HEK293T (cell line): Measurements from ENCODE around the gene ZNF556.

Experiments
- CTCF ChIA-PET: fragments of 350-600 bp; formaldehyde crosslinking; extraction: SDS; loops from one replicate; lab custom pipeline; 2021; ENCODE audit warnings: antibody characterized with exemption, inconsistent platforms; lab: Yijun Ruan, JAX
- POLR2A ChIA-PET: fragments of 350-600 bp; formaldehyde crosslinking; extraction: SDS; loops from one replicate; lab custom pipeline; 2020; ENCODE audit warnings: antibody characterized with exemption, inconsistent platforms; lab: Yijun Ruan, JAX
- DNase-seq: peaks from one replicate; pipeline ENCODE4 v3.0.0; 2012; ENCODE audit warnings: mixed read lengths; ENCODE audit errors: extremely low spot score
- ARNT ChIP-seq: fragments of 450-650 bp; IDR thresholded peaks from 2 replicates; pipeline ENCODE4 v1.6.1; 2017; ENCODE audit warnings: mild to moderate bottlenecking
- BHLHE40 ChIP-seq: fragments of 450-650 bp; IDR thresholded peaks from 2 replicates; pipeline ENCODE4 v1.6.1; 2016; ENCODE audit warnings: mild to moderate bottlenecking, moderate library complexity, borderline replicate concordance
- CTBP1 ChIP-seq: fragments of 450-650 bp; IDR thresholded peaks from 2 replicates; pipeline ENCODE4 v1.6.1; 2016; ENCODE audit warnings: borderline replicate concordance
- ELF4 ChIP-seq: fragments of 450-650 bp; IDR thresholded peaks from 2 replicates; pipeline ENCODE4 v1.6.1; 2017; ENCODE audit warnings: antibody characterized with exemption
- FOXA1 ChIP-seq: fragments of 450-650 bp; IDR thresholded peaks from 2 replicates; pipeline ENCODE4 v1.6.1; 2016; ENCODE audit warnings: mild to moderate bottlenecking
- FOXK2 ChIP-seq: fragments of 450-650 bp; IDR thresholded peaks from 2 replicates; pipeline ENCODE4 v1.6.1; 2016; ENCODE audit warnings: mild to moderate bottlenecking
- FOXM1 ChIP-seq: fragments of 450-650 bp; IDR thresholded peaks from 2 replicates; pipeline ENCODE4 v1.6.1; 2017; ENCODE audit warnings: mild to moderate bottlenecking, borderline replicate concordance
- HDGF ChIP-seq: fragments of 450-650 bp; IDR thresholded peaks from 2 replicates; pipeline ENCODE4 v1.6.1; 2017; ENCODE audit warnings: antibody characterized with exemption, borderline replicate concordance
- L3MBTL2 ChIP-seq: fragments of 450-650 bp; conservative IDR thresholded peaks from 2 replicates; pipeline ENCODE4 v1.6.1; 2016; ENCODE audit warnings: mild to moderate bottlenecking
- LEF1 ChIP-seq: fragments of 450-650 bp; IDR thresholded peaks from 2 replicates; pipeline ENCODE4 v1.6.1; 2017; ENCODE audit warnings: mild to moderate bottlenecking, borderline replicate concordance
- NFRKB ChIP-seq: fragments of 450-650 bp; IDR thresholded peaks from 2 replicates; pipeline ENCODE4 v1.6.1; 2016; ENCODE audit warnings: mild to moderate bottlenecking, moderate library complexity
- PKNOX1 ChIP-seq: fragments of 450-650 bp; IDR thresholded peaks from 2 replicates; pipeline ENCODE4 v1.6.1; 2016
- SP1 ChIP-seq: fragments of 450-650 bp; IDR thresholded peaks from 2 replicates; pipeline ENCODE4 v1.6.1; 2017
- SUZ12 ChIP-seq: fragments of 450-650 bp; IDR thresholded peaks from 2 replicates; pipeline ENCODE4 v1.6.1; 2016; ENCODE audit warnings: mild to moderate bottlenecking
- TARDBP ChIP-seq: fragments of 450-650 bp; IDR thresholded peaks from 2 replicates; pipeline ENCODE4 v1.6.1; 2016
- ZNF384 ChIP-seq: fragments of 450-650 bp; IDR thresholded peaks from 2 replicates; pipeline ENCODE4 v1.6.1; 2016

The ZNF556 gene

DNA sequence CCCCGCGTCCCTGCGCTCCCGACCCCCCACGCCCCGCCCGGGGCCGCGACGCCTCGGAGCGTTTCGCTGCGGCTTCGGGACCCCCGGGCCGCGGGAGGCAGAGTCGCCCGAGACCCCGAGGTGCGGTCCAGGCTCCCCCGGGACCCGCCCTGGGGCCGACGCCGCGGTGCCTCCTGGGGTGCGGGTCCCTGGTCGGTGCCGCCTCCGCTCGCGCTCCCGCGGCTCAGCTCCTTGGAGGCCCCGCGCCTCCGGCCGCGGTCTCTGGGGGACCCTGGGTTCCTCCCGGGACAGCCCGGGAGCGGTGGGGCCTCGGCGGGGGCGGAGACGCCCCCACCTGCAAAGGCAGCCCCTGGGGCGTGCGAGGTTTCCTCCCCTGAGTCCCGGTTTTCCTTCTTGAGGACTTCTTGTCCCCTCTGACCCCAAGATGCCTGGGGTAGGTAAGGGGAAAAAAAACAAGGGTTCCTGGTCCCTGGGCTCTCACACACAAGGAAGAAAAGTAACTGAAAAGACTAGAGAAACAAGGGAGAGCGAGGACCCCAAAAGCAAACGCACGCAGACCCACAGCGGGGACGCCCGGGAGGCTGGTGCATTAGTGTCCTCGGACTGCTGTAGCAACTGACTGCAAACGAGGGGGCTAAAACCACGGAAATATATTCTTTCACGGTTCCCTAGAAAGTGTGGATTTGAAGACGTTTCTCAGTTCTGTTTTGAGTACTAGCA, 25.1 kb upstream of the ZNF556 start:
- peak; percentile 9 for DNase-seq
- TF ChIP-seq TARDBP (no peak), FOXM1 (no peak), BHLHE40 (no peak), FOXK2 (no peak), SP1 (no peak), ELF4 (no peak), NFRKB (no peak), SUZ12 (no peak), ARNT (no peak), CTBP1 (no peak), FOXA1 (no peak), HDGF (no peak), LEF1 (no peak), ZNF384 (no peak), PKNOX1 (no peak), L3MBTL2 (no peak)
- ChIA-PET CTCF (interaction anchor here (1.0 kb wide), 2 partner anchors 14 to 46 kb away, joined by 4 read pairs; no protein-coding TSS in a partner anchor), POLR2A (interaction anchor here (1.0 to 2.2 kb wide), 6 partner anchors 18 to 366 kb away, joined by 3 to 12 read pairs (median 6); partner anchors contain the start of genes GADD45B, THOP1 and ZNF57)

DNA sequence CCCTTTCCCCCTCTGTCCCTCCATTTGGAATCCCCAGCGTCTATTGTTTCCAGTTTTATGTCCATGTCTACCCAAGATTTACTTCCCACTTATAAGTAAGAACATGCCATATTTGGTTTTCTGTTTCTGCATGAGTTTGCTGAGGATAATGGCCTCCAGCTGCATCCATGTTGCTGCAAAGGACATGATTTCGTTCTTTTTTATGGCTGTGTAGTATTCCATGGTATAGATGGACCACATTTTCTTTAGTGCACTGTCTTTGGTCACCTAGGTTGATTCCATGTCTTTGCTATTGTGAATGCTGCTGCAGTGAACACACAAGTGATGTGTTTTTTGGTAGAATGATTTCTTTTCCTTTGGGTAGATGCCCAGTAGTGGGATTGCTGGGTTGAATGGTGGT, 22.0 kb upstream of the ZNF556 start:
- TF ChIP-seq L3MBTL2 (no peak), SP1 (no peak), FOXA1 (no peak), NFRKB (no peak), HDGF (no peak), LEF1 (no peak), SUZ12 (no peak), BHLHE40 (no peak), ARNT (no peak), TARDBP (no peak), CTBP1 (no peak), ELF4 (no peak), ZNF384 (no peak), PKNOX1 (no peak), FOXK2 (no peak), FOXM1 (no peak)
- POLR2A ChIA-PET = no interaction called here
- no peak for DNase-seq
- CTCF ChIA-PET = no interaction called here

GRCh38 chr19:2846180-2846894, 20.8 kb upstream of the ZNF556 start:
- CTCF ChIA-PET = no interaction called here

DNA sequence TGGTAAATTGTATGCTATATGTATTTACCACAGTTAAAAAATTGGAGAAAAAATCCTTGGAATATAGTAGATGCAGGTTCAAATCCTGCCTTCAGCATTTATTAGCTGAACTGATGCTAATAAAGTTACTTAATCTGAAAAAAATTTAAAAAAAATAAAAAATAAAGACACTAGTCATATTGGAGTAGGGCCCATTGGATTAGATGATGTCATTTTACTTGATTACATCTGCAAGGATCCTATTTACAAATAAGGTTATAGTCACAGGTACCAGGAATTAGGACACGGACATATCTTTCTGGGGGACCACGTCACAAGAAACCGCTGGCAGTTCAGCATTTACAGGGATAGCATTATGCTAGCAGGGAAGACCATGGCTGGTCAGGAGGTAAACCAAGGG, 19.6 kb upstream of the ZNF556 start:
- ChIA-PET POLR2A (no interaction called here), CTCF (interaction anchor here (0.6 kb wide), 1 partner anchor 26 kb away, joined by 4 read pairs; no protein-coding TSS in a partner anchor)
- no peak for TF ChIP-seq TARDBP
- no peak for TF ChIP-seq FOXA1
- no peak for TF ChIP-seq PKNOX1
- no peak for TF ChIP-seq ZNF384
- TF ChIP-seq L3MBTL2 = no peak
- TF ChIP-seq HDGF = no peak
- TF ChIP-seq ARNT = no peak
- no peak for TF ChIP-seq NFRKB
- no peak for TF ChIP-seq SUZ12
- TF ChIP-seq FOXK2 = no peak
- no peak for TF ChIP-seq SP1
- no peak for TF ChIP-seq BHLHE40
- no peak for DNase-seq

More at GRCh38 chr19:2846180-2846894, 20.8 kb upstream of the ZNF556 start:
- DNase-seq = no peak
- POLR2A ChIA-PET = no interaction called here
- TF ChIP-seq ELF4 (no peak), ARNT (no peak), LEF1 (no peak), PKNOX1 (no peak), FOXM1 (no peak), HDGF (no peak), SUZ12 (no peak), FOXK2 (no peak), TARDBP (no peak), ZNF384 (no peak), L3MBTL2 (no peak), NFRKB (no peak), BHLHE40 (no peak)

GRCh38 chr19:2848616-2849015, 18.5 kb upstream of the ZNF556 start:
- ChIA-PET CTCF (interaction anchor here (0.9 kb wide), 1 partner anchor 99 kb away, joined by 3 read pairs; no protein-coding TSS in a partner anchor), POLR2A (no interaction called here)
- TF ChIP-seq LEF1 (no peak), ARNT (no peak), CTBP1 (no peak)
- no peak for DNase-seq
